HEK293 (cell line): Measurements from ENCODE around the gene DENR.
"Not testable (repeated sequence)": the region's sequence is repeated elsewhere in the genome, so short reads cannot be mapped to it uniquely, and the experiment has no call there.

Experiments
- CTCF ChIA-PET: fragments of 350-600 bp; formaldehyde crosslinking; extraction: SDS; loops from one replicate; lab custom pipeline; 2021; ENCODE audit warnings: antibody characterized with exemption; lab: Yijun Ruan, JAX
- POLR2A ChIA-PET: fragments of 300-600 bp; formaldehyde crosslinking; extraction: SDS; loops from one replicate; lab custom pipeline; 2020; ENCODE audit warnings: antibody characterized with exemption, inconsistent platforms; lab: Yijun Ruan, JAX
- H3K27ac ChIP-seq: fragments of 200-500 bp; sonication (Bioruptor generic); 2 replicates; pipeline ENCODE4 v1.5.1; 2014; ENCODE audit warnings: low read depth, low read length, control low read depth, inconsistent platforms; ENCODE audit errors: extremely low read depth
- H3K36me3 ChIP-seq, 2 experiments: fragments of 200-500 bp in 1 of 2; sonication (Bioruptor generic) in 1 of 2; 1 replicate in 1 of 2; 2 replicates in 1 of 2; pipeline ENCODE4 v1.5.1; 2014 to 2017; ENCODE audit warnings: inconsistent platforms in 2 of 2, low read length in 2 of 2; ENCODE audit not compliant: control insufficient read depth in 2 of 2, insufficient read depth in 1 of 2
- H3K4me1 ChIP-seq: fragments of 200-500 bp; sonication (Bioruptor generic); 2 replicates; pipeline ENCODE4 v1.5.1; 2014; ENCODE audit warnings: mild to moderate bottlenecking, low read length, inconsistent platforms; ENCODE audit not compliant: control insufficient read depth, insufficient read depth
- H3K4me3 ChIP-seq: 2 replicates; pipeline ENCODE4 v1.5.1; 2011; ENCODE audit warnings: low read depth, mild to moderate bottlenecking, control low read depth, low read length, moderate library complexity
- H3K9me3 ChIP-seq: fragments of 200-500 bp; sonication (Bioruptor generic); 2 replicates; pipeline ENCODE4 v1.5.1; 2014; ENCODE audit warnings: low read depth, low read length, inconsistent platforms; ENCODE audit not compliant: control insufficient read depth, insufficient read depth
- EGR2 ChIP-seq: fragments of 450-650 bp; formaldehyde crosslinking; IDR thresholded peaks from 2 replicates; pipeline ENCODE4 v1.5.1; 2016; ENCODE audit warnings: low read depth, missing biosample characterization, missing genetic modification characterization
- PRDM1 ChIP-seq: fragments of 450-650 bp; formaldehyde crosslinking; IDR thresholded peaks from 2 replicates; pipeline ENCODE4; 2016; ENCODE audit warnings: missing biosample characterization, missing genetic modification characterization
- ZFHX2 ChIP-seq: fragments of 450-650 bp; formaldehyde crosslinking; conservative IDR thresholded peaks from 2 replicates; pipeline ENCODE4 v1.5.1; 2016; ENCODE audit warnings: missing biosample characterization, missing genetic modification characterization
- ZNF350 ChIP-seq: fragments of 450-650 bp; formaldehyde crosslinking; IDR thresholded peaks from 2 replicates; pipeline ENCODE4 v1.5.0; 2017; ENCODE audit warnings: missing biosample characterization, mild to moderate bottlenecking, missing genetic modification characterization
- ZNF366 ChIP-seq: fragments of 450-650 bp; formaldehyde crosslinking; conservative IDR thresholded peaks from 2 replicates; pipeline ENCODE4 v1.5.1; 2016; ENCODE audit warnings: missing biosample characterization, missing genetic modification characterization
- ZNF660 ChIP-seq: fragments of 450-650 bp; IDR thresholded peaks from 2 replicates; pipeline ENCODE4 v1.5.1; 2018; ENCODE audit warnings: missing biosample characterization, mild to moderate bottlenecking, missing genetic modification characterization
- ZNF677 ChIP-seq: fragments of 450-650 bp; IDR thresholded peaks from 2 replicates; pipeline ENCODE4 v1.5.0; 2018; ENCODE audit warnings: missing biosample characterization, mild to moderate bottlenecking, missing genetic modification characterization, moderate library complexity
- ZNF768 ChIP-seq: fragments of 450-650 bp; formaldehyde crosslinking; IDR thresholded peaks from 2 replicates; pipeline ENCODE4 v1.5.1; 2018; ENCODE audit warnings: missing biosample characterization, mild to moderate bottlenecking, missing genetic modification characterization

DENR gene

GRCh38 chr12:122710341-122710740, 42.3 kb upstream of the DENR start:
- H3K9me3 ChIP-seq, H3K36me3 ChIP-seq, H3K4me1 ChIP-seq, H3K4me3 ChIP-seq, H3K27ac ChIP-seq, CTCF ChIA-PET: not testable (repeated sequence)
- POLR2A ChIA-PET, result interaction anchor here (0.7 kb wide), 1 partner anchor 13 kb away, joined by 3 read pairs; no protein-coding TSS in a partner anchor

- H3K36me3 ChIP-seq, CTCF ChIA-PET: not testable (repeated sequence)
- peak; percentile 93 for TF ChIP-seq ZNF366 (tag by site-specific recombination)
- TF ChIP-seq PRDM1 (tag by site-specific recombination), result 0 out of 2 replicates have a peak, but pooled peaks have one; percentile 53
- TF ChIP-seq EGR2 (tag by site-specific recombination), result 0 out of 2 replicates have a peak, but pooled peaks have one; percentile 13
- TF ChIP-seq ZFHX2 (tag by site-specific recombination), result peak; percentile 51
- TF ChIP-seq, all 188 proteins: peak for 4; not testable (repeated sequence) for 184
- POLR2A ChIA-PET, H3K4me3 ChIP-seq, H3K27ac ChIP-seq, H3K9me3 ChIP-seq, H3K4me1 ChIP-seq: not testable (repeated sequence)
Observed at GRCh38 chr12:122711266-122711665, 41.4 kb upstream of the DENR start.

- CTCF ChIA-PET, H3K4me1 ChIP-seq, H3K4me3 ChIP-seq, H3K9me3 ChIP-seq, H3K27ac ChIP-seq, POLR2A ChIA-PET, H3K36me3 ChIP-seq: not testable (repeated sequence)
Observed at GRCh38 chr12:122713491-122714188, 39.0 kb upstream of the DENR start.

GRCh38 chr12:122715211-122715610, 37.4 kb upstream of the DENR start:
- POLR2A ChIA-PET, H3K9me3 ChIP-seq, H3K27ac ChIP-seq, H3K4me1 ChIP-seq, H3K4me3 ChIP-seq, CTCF ChIA-PET, H3K36me3 ChIP-seq: not testable (repeated sequence)

GRCh38 chr12:122716658-122717057, 36.0 kb upstream of the DENR start, which contains the start of gene HCAR3:
HCAR3 (minus strand) TSS chr12:122716811; CDS start chr12:122716737, 74 bp downstream.
- CTCF ChIA-PET, result interaction anchor here (0.6 kb wide), 1 partner anchor 1215 kb away, joined by 3 read pairs; no protein-coding TSS in a partner anchor
- H3K36me3 ChIP-seq, H3K4me1 ChIP-seq, H3K9me3 ChIP-seq, POLR2A ChIA-PET, H3K4me3 ChIP-seq, H3K27ac ChIP-seq: not testable (repeated sequence)

- no peaks in the 10 kb centered on the region for H3K36me3 ChIP-seq
- ChIA-PET CTCF (no interaction called here), POLR2A (no interaction called here)
- H3K9me3 ChIP-seq, result no peaks in the 10 kb centered on the region
- no peak overlapping the region for H3K4me3 ChIP-seq
- no peak overlapping the region for H3K27ac ChIP-seq
- H3K4me1 ChIP-seq, result no peaks in the 10 kb centered on the region
- no peak for TF ChIP-seq ZNF350 (tag by site-specific recombination)
- no peak for TF ChIP-seq ZNF768 (tag by site-specific recombination)
- TF ChIP-seq ZNF660 (tag by site-specific recombination), result no peak
- no peak for TF ChIP-seq ZNF677
Observed at GRCh38 chr12:122721057-122721545, 31.5 kb upstream of the DENR start.
